Measurements from ENCODE around the gene SAMD13.
A peak's percentile ranks its signal among the peaks of the same experiment; 100 is the strongest.

Gene SAMD13

GRCh38 chr1:84347271-84347931 lies 45.9 kb downstream of the SAMD13 start:
- peak; percentile 47 for DNase-seq

GRCh38 chr1:84347932-84348555 lies 46.5 kb downstream of the SAMD13 start:
- no peak for DNase-seq

DNA sequence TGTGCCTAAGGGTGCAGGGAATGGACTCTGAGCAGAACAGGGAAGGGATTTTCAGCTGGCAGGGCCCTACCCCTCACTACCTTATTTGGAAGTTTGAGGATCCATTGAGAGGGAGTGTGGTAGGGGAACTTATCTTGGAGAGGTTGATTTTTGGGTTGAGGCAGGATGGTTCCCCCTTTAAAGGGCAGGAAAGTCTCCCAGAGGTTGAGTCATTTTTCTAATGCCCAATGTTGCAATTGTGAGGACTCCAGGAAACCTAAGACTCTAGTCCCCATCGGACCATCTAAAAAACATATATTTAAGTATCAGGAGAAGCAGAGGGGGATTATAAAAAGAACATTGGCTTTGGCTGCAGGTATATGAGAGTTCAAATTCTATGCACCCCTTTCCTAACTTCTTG lies 47.3 kb downstream of the SAMD13 start:
- DNase-seq = no peak

GRCh38 chr1:84350104-84350503 lies 48.6 kb downstream of the SAMD13 start:
- DNase-seq = no peak

DNA sequence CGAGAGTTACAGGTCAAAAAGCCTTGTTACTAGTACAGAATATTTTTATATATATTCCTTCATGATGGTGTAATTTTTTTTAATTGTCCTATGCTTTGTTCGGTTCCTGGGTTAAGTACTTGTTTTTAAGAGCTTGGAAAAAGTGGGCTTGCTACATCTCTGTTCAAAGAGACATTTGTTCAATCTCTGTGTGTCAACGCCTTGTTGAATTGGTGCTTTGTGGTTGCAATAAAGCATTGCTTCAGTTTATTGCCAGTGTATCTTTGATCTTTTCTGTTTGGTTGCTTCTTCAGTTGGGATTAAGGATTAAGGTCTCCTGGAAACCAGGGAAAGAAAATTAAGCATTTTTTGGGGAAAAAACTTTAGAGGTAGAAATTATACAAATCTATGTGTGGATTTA lies 49.0 kb downstream of the SAMD13 start:
- no peak for DNase-seq

DNA sequence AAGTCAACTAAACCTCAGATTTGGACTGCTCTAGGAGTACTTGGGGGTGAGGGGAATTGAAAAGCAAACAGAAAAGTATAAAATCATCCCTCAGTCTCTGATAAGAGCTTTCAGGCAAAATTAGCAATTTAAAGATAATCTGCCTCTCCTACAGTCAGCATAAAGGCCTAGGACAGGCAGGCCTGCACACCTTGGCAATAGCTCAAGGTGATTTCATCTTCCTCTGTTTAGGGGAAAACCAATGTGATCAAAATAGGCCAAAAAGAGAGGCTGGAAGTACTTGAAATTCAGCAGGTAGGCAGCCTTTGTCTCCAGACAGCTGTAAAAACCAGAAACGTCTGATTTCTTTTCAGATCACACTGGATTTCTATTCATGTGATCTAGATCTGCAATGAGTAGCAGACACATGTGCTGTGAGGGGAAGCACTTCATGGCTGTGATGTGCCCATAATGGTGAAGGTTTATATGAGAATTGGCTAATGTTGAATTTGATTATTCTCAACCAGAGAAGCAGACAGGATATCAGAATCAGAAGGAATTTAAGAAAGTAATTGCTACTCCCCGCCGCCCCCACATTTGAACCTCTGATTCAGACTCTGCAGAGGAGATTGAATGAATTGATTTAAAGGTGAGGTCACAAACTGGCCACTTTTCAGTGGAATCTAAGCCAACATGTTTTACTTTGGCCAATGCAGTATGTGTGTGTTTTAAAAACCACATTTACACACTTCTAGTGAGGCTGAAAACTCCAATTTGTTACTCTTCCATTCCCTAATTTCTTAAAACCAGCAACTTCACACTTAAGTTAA lies 51.0 kb downstream of the SAMD13 start:
- no peak for DNase-seq

- DNase-seq = peak; percentile 64
Observed at GRCh38 chr1:84353695-84354094, 52.2 kb downstream of the SAMD13 start.

DNA sequence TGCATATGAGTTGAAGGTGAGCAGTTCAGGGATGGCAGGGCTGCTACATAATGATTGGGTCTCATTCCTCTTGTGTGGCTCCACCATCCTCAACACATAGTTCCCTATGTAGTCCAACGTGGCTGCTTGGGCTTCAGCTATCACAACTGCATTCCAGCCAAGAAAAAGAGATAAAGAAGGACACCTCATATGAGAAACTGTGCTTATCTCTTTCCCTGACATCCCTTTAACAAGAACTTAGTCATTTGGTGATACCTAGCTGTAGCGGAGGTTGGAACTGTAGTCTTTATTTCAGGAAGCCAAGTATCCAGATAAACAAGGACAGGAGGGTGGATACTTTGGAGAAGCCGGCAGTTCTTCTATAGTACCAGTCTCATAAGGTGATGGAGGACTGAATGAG lies 54.0 kb downstream of the SAMD13 start:
- no peak for DNase-seq

DNA sequence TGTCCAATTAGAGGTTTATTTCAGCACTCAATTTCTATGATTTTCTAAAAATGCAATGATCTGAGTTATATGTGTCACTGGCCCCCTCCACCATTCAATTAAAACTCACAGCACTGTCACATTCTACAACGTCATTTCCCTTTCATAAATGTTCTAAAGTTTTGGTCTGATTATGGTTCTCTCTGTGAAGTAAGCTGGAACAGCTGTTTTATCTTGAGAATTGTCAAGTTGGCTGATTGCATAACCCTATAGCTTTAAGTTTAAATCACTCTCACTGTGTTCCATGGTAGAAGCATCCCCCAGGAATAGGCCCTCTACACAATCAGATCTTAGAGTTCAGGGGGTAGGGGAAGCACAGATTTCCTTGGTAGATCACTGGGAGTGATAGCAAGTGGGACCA lies 55.4 kb downstream of the SAMD13 start:
- DNase-seq = no peak

- DNase-seq = no peak
Observed at GRCh38 chr1:84358695-84359094, 57.2 kb downstream of the SAMD13 start.

GRCh38 chr1:84360316-84360715 lies 58.8 kb downstream of the SAMD13 start:
- DNase-seq = no peak

DNA sequence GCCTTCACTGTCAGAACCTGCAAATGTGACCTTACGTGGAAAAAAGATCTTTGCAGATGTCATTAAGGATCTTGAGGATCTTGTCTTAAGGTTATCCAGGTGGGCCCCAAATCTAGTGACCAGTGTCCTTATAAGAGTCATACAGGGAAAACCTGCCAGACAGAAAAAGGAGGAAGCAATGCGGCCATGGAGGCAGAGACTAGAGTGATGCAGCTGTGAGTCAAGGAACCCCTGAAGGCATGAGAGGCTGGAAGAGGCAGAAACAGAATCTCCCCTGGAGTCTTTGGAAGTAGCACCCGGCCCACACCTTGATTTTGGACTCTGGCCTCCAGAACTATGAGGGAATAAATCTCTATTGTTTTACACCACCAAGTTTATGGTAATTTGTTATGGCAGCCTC lies 60.3 kb downstream of the SAMD13 start:
- no peak for DNase-seq

GRCh38 chr1:84363019-84363418 lies 61.5 kb downstream of the SAMD13 start:
- no peak for DNase-seq

GRCh38 chr1:84363622-84364021 lies 62.1 kb downstream of the SAMD13 start:
- no peak for DNase-seq

GRCh38 chr1:84365225-84366221 lies 64.0 kb downstream of the SAMD13 start:
- peak; percentile 97 for DNase-seq

DNA sequence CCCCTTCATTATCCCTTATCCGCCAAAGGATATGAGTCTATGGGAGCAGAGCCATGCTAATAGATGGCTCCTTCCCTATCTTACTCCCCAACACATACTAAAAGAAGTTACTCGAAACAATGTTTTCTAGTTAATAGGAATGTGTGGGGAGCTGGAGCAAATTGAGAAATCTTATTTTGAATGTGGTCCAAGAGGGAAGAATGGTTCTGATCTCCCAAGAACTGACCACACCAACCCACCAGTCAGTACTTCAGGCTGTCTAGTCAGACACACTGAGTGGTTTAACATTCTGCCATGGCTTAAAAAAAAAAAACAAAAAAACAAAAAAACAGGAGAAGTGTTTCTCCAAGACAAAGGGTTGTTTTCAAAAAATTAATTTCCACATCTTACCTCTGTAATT lies 65.3 kb downstream of the SAMD13 start:
- DNase-seq = peak; percentile 79

GRCh38 chr1:84367219-84367618 lies 65.7 kb downstream of the SAMD13 start:
- DNase-seq = no peak

DNA sequence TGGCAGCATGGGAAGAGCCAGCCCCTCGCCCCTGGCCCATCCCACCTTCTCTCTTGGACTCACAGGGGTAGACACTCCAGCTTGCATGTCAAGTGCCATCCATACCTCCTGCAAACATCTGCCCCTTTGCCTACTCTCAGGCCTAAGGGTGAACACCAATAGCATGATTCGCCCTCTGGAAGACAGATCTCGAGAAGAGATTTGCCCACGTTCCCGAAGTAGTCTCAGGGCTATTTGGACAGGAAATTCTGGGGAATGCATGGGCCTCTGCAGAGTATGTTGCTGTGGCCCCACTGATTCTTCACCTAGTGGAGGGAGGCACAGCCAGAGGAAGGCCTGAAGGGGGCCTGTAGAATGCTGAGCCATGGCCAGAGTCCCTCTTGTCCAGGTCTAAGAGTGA lies 66.9 kb downstream of the SAMD13 start:
- no peak for DNase-seq

GRCh38 chr1:84370266-84370665 lies 68.8 kb downstream of the SAMD13 start:
- DNase-seq = no peak

DNA sequence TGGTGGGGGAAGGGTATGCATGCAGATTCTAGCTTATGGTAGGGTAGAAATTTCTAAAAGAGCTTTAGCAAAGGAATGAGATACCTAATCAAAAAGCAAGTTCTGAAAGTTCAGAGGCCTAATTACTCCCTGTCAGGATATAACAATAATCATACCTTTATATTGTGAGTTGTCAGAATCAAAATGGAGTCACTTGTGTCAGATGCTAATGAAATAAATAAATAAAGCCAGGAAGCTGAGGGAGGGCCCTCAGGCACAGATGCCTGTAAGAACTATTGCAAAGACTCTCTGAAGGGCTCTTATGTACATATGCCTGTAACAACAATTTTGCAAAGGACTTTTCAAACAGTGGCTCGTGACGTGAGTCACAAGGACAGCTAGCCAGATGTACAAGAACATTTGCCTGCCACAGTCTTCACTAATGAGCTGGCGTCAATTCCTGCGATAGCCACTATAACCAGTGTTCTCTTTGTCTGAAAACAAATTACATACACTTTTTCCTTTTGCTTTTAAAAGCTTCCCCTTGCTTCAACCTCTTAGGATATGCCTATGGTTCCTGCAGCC lies 69.4 kb downstream of the SAMD13 start:
- DNase-seq = peak; percentile 67

DNA sequence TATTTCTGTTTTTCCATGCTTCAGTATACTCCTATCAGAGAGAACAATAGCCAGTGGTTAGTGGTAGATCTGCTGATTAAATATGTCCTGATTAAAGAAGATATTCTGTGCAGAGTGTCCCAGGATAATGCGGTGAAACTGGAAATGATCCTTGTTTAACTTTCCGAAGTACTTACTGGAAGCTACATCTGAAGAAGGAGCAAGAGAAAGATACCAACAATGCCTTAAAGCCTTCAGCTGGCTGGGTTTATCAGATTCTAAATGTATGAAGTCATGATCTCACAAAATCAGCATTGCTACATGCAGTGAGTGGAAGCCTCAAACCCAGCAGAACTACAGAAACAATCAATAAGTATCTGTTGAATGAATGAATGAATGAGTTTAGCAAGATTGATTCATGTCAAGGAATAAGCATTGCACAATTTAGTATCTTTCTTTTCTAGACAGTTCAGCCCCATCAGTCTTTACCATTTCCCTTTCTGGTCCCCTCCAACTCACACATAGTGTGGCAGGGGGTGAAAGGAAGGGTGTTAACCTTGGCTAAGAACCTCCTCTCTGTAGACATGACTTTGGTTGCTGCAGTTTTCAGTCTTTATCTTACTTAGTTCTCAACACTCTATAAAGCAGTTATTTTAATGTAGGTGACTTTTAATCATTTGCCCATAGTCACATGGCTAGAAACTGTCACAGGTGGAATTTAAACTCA lies 72.1 kb downstream of the SAMD13 start:
- DNase-seq = no peak

Data from fibroblast of skin of abdomen (primary cell).